GM19035 (cell line): Measurements from ENCODE around the gene CNOT6L.

Experiments used
- ATAC-seq: cut with Tn5 transposase; IDR thresholded peaks from one replicate; pipeline ENCODE4 v1.9.1; 2021; ENCODE audit not compliant: unreplicated experiment

Gene CNOT6L

GRCh38 chr4:77820649-77821561, 1.7 kb upstream of the CNOT6L start:
- ATAC-seq: no peak

- peak; percentile 73 for ATAC-seq
Measured at GRCh38 chr4:77819843-77820648, 878 bp upstream of the CNOT6L start.

DNA sequence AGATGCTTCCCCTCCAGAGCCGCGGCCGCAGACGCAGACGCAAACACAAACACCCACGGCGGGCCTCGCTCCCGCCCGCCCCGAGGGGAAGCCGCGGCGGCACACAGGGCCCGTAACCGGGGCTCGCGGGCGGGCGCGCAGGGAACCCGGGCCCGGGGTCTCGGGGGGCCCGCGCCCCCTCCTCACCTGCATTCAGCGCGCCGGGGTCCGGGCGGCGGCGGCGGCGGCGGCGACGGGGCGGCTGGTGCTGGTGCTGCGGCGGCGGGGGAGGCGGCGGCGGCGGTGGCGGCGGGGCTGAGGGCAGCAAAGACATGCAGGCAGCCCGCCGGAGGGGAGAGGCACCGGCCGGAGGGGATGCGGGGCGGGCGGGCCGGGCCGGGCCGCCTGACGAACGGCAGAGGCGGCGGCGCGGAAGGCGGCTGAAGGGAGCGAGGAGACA, 255 bp upstream of the CNOT6L start:
- peak; percentile 14 for ATAC-seq

- peak; percentile 22 for ATAC-seq
Measured at GRCh38 chr4:77818073-77818601, 1.0 kb downstream of the CNOT6L start.

GRCh38 chr4:77817304-77818072, 1.7 kb downstream of the CNOT6L start:
- ATAC-seq: no peak

DNA sequence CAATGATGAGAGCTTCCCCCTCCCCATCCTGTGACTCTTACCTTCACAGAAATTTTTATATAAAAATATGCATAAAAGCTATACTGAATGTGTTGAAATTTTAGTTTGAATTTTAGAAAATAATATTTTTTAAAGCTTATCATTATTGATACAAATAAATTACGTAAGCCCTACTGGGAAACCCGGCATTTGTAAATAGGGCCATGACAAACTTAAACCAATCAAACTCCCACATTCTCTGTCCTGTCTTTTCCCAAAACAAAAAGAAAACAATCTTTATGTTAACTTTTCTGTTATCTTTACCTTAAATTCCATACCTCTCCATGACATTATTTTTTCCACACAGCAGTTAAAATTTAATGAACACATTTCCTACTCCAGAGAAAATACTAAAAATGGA, 2.6 kb downstream of the CNOT6L start:
- no peak for ATAC-seq

DNA sequence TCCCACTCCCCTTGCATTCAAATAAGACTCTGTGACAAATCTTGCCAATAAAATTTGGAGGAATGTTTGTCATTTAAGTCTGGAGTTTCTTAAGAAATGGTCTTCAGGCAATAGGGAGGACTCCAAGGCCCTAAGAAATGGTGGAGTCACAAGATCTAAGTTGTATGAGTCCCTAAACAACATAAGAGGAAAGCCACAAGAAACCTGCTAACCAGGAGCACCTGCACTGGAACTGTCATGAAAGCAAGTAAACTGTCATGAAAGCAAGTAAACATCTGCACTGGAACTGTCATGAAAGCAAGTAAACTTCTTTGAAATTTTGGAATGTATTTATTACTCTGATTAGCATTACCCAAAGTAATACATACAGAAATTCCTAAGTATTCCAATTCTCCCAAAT, 3.5 kb downstream of the CNOT6L start:
- ATAC-seq: no peak

GRCh38 chr4:77805840-77806239, 13.3 kb downstream of the CNOT6L start:
- no peak for ATAC-seq

DNA sequence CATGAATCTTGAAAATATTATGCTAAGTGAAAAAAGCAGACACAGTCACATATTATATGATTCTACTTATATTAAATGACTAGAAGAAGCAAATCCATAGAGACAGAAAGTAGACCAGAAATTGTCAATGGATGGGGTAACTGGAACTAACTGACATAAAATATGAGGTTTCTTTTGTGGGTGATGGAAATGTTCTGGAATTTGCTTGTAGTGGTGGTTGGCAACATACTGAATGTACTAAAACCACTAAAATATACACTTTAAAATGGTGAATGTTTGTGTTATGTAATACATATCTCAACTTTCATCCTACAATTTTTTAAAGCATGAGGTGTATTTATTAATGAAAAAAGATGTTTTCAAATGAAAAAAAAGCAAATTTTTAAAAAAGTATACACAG, 14.7 kb downstream of the CNOT6L start:
- ATAC-seq: no peak

DNA sequence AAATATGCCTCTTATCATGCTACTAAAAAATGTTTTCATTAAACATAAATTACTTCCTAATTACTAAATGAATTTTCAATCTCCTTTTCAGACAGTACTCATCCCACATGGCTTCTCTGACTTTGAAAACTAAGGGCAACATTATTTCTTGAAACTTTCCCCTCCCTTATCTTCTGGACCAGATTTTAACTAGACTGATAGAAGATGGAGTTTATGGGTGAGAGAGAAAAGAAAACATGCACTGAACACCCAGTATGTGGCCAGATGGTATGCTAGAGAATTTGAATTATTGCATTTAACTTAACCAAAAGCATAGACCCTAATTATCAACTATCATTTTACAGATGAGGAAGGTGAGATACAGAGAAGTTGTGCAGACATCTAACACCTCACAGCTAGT, 16.8 kb downstream of the CNOT6L start:
- no peak for ATAC-seq

DNA sequence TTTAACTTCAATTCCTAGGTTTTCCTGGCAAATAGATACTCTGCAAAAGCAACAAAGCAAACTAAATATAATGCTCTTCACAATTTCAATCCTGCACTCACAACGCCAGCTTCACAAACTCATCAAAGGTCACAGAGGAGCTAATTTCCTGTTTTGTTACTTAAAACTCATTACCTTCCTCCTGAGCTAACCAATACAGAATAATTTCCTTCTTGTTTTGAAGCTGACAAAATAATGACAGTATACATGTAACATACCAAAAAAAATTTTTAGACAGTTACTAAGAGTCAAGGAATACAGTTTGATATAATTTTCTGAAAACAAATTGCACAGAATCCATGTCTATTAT, 17.9 kb downstream of the CNOT6L start:
- ATAC-seq: no peak

- no peak for ATAC-seq
Measured at GRCh38 chr4:77800483-77801259, 18.5 kb downstream of the CNOT6L start.

DNA sequence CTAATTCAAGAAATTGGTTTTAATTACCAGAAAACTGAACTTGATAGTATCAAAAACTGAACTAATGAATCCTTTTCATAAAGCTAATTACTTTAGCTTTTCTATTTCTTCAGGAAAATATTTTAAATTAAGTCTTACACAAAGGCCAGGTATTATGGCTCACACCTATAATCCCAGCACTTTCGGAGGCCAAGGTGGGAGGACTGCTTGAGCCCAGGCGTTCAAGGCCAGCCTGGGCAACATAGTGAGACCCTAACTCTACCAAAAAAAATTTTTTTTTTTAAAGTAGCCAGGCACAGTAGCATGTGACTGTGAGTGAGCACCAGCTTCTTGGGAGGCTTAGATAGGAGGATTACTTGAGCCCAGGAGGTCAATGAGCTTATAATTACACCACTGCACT, 19.1 kb downstream of the CNOT6L start:
- ATAC-seq: no peak

GRCh38 chr4:77798385-77798784, 20.8 kb downstream of the CNOT6L start:
- ATAC-seq: no peak

DNA sequence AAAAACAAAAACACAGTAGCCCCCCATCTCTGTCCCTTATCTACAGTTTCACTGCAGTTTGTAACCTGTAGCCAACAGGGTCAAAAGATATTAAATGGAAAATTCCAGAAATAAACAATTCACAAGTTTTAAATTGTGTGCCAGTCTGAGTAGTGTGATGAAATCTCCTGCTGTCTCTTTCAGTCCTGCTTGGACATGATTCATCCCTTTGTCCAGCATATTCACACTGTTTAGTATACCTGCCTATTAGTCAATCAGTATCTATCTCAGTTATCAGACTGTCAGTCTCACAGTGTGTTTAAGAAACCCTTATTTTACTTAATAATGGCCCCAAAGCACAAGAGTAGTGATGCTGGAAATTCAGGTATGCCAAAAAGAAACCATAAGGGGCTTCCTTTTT, 21.9 kb downstream of the CNOT6L start:
- ATAC-seq: no peak

- no peak for ATAC-seq
Measured at GRCh38 chr4:77795326-77795725, 23.8 kb downstream of the CNOT6L start.

GRCh38 chr4:77790146-77790545, 29.0 kb downstream of the CNOT6L start:
- no peak for ATAC-seq

DNA sequence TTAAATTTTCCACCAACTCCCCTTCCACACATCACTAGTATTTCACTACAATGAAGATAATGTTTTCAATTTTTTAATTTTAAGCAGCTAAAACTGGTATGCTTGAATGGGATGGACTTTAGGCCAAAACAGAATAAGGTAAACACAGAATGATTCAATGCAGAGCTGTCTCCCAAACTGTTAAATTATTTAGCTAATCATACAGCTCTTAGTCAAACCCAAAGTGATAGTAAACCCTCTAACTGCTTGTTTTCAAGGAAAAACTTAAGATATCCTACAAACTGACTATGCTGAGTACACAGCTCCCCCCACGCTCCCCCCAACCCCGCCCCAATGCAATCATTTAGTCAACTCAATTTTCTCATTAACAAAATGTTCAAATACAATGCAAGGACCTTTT, 30.2 kb downstream of the CNOT6L start:
- ATAC-seq: no peak

DNA sequence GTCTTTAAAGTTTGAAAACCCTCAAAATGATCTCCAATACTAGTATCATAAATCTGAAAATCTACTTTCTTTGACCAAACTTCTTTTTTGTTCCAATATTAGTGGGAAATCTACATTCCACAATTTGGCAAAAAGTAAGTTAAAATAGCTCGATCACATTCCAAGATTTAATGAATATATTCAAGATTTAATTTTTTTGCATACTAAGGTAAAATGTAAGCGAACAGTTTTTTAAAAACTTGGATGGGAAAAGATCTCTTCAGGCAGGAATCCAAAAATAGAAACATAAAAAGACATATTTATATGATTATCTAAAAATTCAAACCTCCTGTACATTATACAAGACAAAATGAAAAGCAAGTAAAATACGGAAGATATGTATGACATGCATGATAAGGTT, 31.2 kb downstream of the CNOT6L start:
- ATAC-seq: no peak

DNA sequence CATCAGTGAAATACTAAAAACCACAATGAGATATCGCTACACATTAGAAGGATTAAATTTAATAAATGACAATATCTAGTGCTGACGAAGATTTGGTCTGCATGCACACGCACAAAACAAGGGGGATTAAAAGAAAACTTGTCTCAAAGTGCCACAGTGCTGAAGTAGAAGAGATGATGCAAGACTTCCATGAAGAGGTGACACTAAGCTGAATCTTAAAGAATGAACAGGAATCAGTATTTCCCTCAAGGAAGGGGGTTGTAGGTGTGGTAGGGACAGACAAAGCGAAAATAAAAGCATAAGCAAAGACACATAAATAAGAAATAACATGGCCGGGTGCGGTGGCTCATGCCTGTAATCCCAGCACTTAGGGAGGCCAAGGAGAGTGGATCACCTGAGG, 33.5 kb downstream of the CNOT6L start:
- no peak for ATAC-seq
